ENCODE measurements around the gene C6orf118. TPM values are rescaled to one million over a fixed set of nuclear protein-coding genes. Genes with fewer than 3 reads are reported as not detected.

The C6orf118 gene
- total and polyA plus RNA-seq, 7 donors: not detected

GRCh38 chr6:165266191-165266590 is 43.2 kb downstream of the C6orf118 start:
- WGBS, 3 donors: 53 to 63% (median 55%) methylated on average over 5 of the region's 5 CpGs
- ATAC-seq (no peak), DNase-seq (no peak)
- no peak overlapping the region for H3K4me3 ChIP-seq
- TF ChIP-seq CTCF (IDR thresholded peaks at IDR 0.05): no peak
- no peaks in the 10 kb centered on the region for H3K27me3 ChIP-seq (ENCODE audit: insufficient read depth in 3 of 3, low read length in 2 of 3)
- no peak overlapping the region for H3K27ac ChIP-seq
- no peaks in the 10 kb centered on the region for H3K36me3 ChIP-seq (ENCODE audit: insufficient read depth in 1 of 2, low read depth in 1 of 2)
- no peaks in the 10 kb centered on the region for H3K4me1 ChIP-seq
- no peaks in the 10 kb centered on the region for H3K9me3 ChIP-seq
- intact Hi-C loops (cut with DNase I): no loop called here

- no peaks in the 10 kb centered on the region for H3K9me3 ChIP-seq
- no peak for DNase-seq
- no peak overlapping the region for H3K27ac ChIP-seq
- no peaks in the 10 kb centered on the region for H3K4me1 ChIP-seq
- H3K36me3 ChIP-seq (ENCODE audit: insufficient read depth in 1 of 2, low read depth in 1 of 2): no peaks in the 10 kb centered on the region
- intact Hi-C loops (cut with DNase I): no loop called here
- TF ChIP-seq CTCF (IDR thresholded peaks at IDR 0.05): no peak
- no peak for ATAC-seq
- WGBS, 3 donors: 47 to 96% (median 68%) methylated on average over 2 of the region's 2 CpGs
- no peak overlapping the region for H3K4me3 ChIP-seq
- H3K27me3 ChIP-seq (ENCODE audit: insufficient read depth in 3 of 3, low read length in 2 of 3): no peaks in the 10 kb centered on the region
Observed at GRCh38 chr6:165260462-165260861, 48.9 kb downstream of the C6orf118 start.

GRCh38 chr6:165249808-165250207 is 59.6 kb downstream of the C6orf118 start:
- WGBS, 3 donors: 71 to 74% (median 72%) methylated on average over 3 of the region's 3 CpGs
- TF ChIP-seq CTCF (IDR thresholded peaks at IDR 0.05): no peak
- no peak for ATAC-seq

GRCh38 chr6:165245701-165246100 is 63.7 kb downstream of the C6orf118 start:
- intact Hi-C loops (cut with DNase I): no loop called here
- no peak for ATAC-seq
- H3K36me3 ChIP-seq (ENCODE audit: insufficient read depth in 1 of 2, low read depth in 1 of 2): no peaks in the 10 kb centered on the region
- H3K4me1 ChIP-seq: no peaks in the 10 kb centered on the region
- no peaks in the 10 kb centered on the region for H3K9me3 ChIP-seq
- DNase-seq: no peak
- no peak overlapping the region for H3K27ac ChIP-seq
- H3K4me3 ChIP-seq: no peak overlapping the region
- WGBS, 3 donors: 59 to 66% (median 60%) methylated on average over 2 of the region's 2 CpGs
- TF ChIP-seq CTCF (IDR thresholded peaks at IDR 0.05): no peak
- no peaks in the 10 kb centered on the region for H3K27me3 ChIP-seq (ENCODE audit: insufficient read depth in 3 of 3, low read length in 2 of 3)

More at GRCh38 chr6:165249808-165250207, 59.6 kb downstream of the C6orf118 start:
- Histone ChIP-seq H3K27me3 (ENCODE audit: insufficient read depth in 3 of 3, low read length in 2 of 3) (no peaks in the 10 kb centered on the region), H3K36me3 (ENCODE audit: insufficient read depth in 1 of 2, low read depth in 1 of 2) (no peaks in the 10 kb centered on the region), H3K4me3 (no peak overlapping the region), H3K9me3 (no peaks in the 10 kb centered on the region), H3K27ac (no peak overlapping the region), H3K4me1 (no peaks in the 10 kb centered on the region)
- DNase-seq: no peak
- intact Hi-C loops (cut with DNase I): no loop called here

GRCh38 chr6:165245287-165245686 is 64.1 kb downstream of the C6orf118 start:
- WGBS, 3 donors: 32 to 45% (median 43%) methylated on average over 4 of the region's 4 CpGs
- peak in 3 of 4 donors; percentile 58 to 83 (median 62) for ATAC-seq
- TF ChIP-seq CTCF (IDR thresholded peaks at IDR 0.05): peak; percentile 53

More at GRCh38 chr6:165245287-165245686, 64.1 kb downstream of the C6orf118 start:
- Histone ChIP-seq H3K27ac (no peak overlapping the region), H3K27me3 (ENCODE audit: insufficient read depth in 3 of 3, low read length in 2 of 3) (no peaks in the 10 kb centered on the region), H3K4me3 (peak overlapping the region; percentile 7), H3K36me3 (ENCODE audit: insufficient read depth in 1 of 2, low read depth in 1 of 2) (no peaks in the 10 kb centered on the region), H3K4me1 (no peaks in the 10 kb centered on the region), H3K9me3 (no peaks in the 10 kb centered on the region)
- no peak for DNase-seq
- intact Hi-C loops (cut with DNase I): no loop called here
